NCI-H1105 treated with DMSO at 0.1 percent for 48 hours (cell line): ENCODE data around the gene DENND2D.
A peak's percentile ranks its signal among the peaks of the same experiment; 100 is the strongest.

ENCODE experiments used
- DNase-seq: peaks from one replicate; lab custom pipeline; 2025; lab: John Stamatoyannopoulos, UW

DENND2D gene, protein sequence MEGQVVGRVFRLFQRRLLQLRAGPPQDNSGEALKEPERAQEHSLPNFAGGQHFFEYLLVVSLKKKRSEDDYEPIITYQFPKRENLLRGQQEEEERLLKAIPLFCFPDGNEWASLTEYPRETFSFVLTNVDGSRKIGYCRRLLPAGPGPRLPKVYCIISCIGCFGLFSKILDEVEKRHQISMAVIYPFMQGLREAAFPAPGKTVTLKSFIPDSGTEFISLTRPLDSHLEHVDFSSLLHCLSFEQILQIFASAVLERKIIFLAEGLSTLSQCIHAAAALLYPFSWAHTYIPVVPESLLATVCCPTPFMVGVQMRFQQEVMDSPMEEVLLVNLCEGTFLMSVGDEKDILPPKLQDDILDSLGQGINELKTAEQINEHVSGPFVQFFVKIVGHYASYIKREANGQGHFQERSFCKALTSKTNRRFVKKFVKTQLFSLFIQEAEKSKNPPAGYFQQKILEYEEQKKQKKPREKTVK

DNA sequence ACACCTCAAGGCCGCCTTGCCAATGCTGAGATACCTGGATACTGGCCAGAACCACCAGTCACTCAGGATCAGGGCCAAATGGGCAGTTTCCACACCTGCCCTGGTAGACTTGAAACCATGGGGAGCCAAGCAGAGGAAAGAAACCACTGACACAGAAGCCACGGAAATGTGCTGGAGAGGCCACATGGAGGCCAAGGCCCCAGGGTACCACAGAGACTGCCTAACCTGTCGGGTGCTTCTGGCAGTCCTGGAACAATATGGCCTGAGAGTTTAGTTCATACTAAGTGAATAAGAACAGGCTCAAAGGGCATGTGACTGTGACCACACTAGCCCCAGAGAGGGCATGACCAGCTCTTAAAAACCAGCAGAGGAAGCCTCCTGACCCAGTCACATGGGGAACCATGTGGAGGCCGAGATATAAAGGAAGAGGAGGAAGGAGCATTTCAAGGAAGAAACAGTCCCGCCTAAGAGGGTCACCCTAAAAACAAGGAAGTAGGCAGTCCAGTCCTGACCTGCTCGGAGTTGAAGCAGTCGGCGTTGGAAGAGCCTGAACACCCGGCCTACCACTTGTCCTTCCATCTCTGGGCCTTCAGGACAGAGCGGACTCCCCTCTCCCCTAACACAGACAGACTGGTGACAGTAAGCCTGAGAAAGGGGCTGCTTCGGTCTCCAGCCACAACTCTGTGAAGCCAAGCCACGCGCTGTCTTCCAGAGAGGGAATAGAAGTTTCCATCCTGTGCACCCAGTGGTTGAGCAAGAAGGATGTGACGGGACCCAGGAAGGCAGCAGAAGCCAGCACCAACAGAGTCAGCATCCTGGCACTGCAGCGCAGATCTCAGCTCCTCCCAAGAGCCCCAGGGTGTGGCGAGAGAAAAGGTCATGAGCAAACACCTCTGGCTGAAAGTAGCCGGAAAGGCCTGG lies at the start of gene DENND2D:
TSS of gene DENND2D (minus strand) at position 766 of the 921 bp plus-strand sequence. CDS start at position 579, 187 bp downstream.
- DNase-seq, result no peak

- DNase-seq, result no peak
Measured at GRCh38 chr1:111249960-111250359, 49.5 kb upstream of the DENND2D start.

- no peak for DNase-seq
Measured at GRCh38 chr1:111247125-111247838, 46.8 kb upstream of the DENND2D start.

DNA sequence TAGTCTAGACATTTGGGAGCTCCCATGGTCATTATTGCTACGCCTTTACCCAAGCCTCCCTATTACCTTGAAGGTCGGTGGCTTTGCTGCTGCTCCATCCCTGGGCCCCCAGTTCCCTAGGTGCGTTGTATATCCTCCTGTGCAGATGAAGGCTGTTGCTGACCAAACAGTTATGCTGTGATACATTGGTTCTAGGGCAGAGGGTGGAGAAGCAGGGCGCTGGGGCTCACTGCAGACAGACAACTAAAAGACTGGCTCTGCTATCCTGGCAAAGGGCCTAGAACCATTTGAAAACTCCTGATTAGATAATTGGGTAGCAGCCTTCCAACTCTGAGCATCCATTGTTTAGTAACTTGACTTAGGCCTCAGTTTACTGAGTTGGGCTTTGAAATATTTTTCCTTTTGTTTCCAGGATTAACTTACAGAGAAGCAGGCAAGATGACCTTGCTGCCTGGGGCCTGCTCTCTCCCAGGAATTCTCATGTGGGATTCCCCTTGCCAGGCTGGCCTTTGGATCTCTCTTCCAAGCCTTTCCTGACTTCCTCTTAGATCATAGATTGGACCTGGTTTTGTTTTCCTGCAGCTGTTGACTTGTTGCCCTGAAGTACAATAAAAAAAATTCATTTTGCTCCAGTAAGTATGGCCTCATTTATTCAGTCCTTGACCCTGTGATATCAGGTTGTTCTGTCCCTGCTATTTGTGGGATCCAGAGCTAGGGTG lies 42.5 kb upstream of the DENND2D start:
- DNase-seq, result no peak

DNA sequence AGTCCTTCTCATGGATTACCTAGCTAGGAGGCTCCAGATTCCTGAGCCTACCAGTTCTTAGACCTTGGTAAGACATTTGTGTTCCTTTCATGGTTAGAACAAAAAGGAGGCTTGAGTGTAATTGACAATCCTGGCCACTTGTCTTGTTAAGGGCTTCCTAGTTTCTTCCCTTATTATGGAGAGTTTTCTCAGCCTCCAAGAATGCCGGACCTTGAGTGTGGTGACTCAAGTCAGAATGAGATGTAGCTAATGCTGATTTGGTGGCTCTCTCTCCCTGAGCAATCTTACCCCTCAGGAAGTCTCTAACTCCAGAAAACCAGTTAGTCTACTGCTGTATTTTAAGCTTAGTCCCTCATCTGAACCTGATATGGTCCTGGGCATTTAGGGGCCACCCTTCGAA lies 41.4 kb upstream of the DENND2D start:
- DNase-seq, result no peak

DNA sequence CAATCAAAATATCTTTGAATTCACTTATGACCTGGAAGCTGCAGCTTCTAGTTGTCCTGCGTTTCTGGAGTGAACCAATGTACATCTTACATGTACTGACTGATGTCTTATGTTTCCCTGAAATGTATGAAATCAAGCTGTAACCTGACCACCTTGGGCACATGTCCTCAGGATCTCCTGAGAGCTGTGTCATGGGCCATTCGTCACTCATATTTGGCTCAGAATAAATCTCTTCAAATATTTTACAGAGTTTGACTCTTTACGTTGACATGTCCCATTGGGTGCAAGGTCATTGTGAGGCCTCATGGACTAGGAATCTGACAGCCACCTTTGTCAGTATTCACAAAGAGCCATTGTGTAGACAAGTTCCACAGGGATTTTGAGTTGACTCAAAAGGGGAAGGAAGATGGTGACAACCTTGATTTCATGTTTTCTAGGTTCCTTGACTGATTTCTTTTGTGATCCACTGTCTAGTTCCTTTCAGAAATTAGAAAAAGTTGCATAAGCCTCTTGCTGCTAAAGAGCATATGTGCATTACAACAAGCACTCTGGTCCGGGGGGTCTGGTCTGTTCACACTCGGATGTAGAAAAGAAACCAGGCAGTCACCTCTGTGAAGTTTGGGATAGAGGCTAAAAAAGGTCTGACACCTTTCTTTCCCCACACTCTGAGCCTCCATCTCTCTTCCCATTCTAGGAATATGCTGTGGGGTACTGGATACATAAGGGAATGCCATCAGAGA lies 37.8 kb upstream of the DENND2D start:
- no peak for DNase-seq

GRCh38 chr1:111236806-111237205 lies 36.4 kb upstream of the DENND2D start:
- DNase-seq, result no peak

DNA sequence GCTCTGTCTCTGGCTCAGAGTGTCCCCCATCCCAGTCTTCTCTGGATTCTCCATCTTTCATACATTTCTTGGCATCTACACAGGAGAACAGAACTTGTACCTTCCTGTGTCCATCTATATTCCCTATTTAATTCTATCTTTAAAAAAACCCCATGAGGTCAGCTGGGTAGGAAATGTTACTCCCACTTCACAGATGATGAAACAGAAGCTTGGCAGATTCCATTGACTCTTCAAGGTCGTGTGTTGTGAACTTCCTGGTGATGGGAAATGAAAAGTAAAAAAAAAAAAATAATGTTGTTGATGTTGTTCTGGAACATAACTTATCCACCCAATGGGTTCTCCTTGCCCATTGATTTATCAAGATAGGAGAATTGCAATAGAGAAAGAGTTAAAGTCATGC lies 35.9 kb upstream of the DENND2D start:
- no peak for DNase-seq

GRCh38 chr1:111234866-111235265 lies 34.4 kb upstream of the DENND2D start:
- no peak for DNase-seq

GRCh38 chr1:111234258-111234657 lies 33.8 kb upstream of the DENND2D start:
- DNase-seq, result no peak

GRCh38 chr1:111232134-111232533 lies 31.7 kb upstream of the DENND2D start:
- DNase-seq, result no peak

DNA sequence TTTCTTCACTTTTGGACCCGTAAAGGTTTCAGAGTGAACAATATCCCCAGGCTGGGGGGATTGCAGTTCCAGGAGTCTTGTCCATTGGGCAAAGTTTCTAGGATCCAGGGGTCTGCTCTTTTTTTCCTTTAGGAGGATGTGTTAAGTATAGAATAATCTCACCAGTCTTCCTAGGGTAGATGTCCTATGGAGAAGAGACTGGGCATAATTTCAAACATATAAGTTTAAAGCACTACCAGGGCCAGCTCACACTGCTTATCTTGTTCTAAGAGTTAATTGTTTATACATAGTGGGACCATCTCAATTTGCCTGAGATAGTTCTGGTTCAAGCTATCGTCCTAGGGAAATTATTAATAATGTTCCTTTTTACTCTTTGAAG lies 28.3 kb upstream of the DENND2D start:
- no peak for DNase-seq

DNA sequence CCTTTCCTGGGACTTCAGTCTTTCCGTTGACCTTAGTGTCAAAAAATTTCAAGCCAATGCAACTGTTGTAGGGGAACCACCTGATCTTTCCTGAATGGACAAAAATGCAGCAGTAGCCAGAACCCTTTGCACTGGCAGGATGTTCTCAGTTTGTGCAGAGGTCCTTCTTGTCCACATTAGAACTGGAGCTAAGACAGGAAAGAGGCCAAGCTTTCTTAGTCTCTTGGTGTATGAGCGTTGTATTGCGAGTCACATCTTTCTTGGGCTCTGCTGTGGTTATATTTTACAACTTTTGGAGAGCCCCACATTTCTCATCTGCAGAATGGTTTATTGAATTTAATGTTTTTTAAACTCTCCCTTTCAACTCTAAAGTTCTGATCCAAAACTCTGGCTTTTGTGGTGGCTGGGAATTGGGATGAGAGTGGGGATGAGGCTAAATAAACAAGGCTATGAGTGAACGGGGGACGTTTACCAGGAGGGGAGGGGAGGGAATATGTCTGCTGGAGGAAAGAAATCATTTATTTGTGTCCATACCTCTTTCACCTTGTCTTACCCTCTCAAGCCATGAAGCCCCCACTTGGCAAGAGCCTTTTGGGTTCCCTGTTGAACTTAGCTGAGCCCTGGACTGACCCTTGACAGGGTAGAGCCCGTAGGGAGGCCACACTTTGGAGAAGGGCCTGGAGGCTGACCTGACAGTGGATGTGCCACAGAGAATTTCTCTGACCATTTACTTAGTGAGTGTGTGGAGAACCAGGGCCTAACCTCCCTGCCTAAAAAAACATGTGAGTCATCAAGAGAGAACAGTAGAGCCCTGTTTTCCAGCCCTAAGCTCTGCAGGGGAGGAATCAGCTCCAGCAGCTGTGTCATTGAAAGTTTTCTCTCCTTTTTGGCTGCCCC lies 27.7 kb upstream of the DENND2D start:
- no peak for DNase-seq

- no peak for DNase-seq
Measured at GRCh38 chr1:111227434-111227833, 27.0 kb upstream of the DENND2D start, which contains the start of gene CHI3L2. TSS of gene CHI3L2 (plus strand) at chr1:111227713. CDS start at chr1:111227730, 17 bp downstream.

GRCh38 chr1:111225717-111226400 lies 25.4 kb upstream of the DENND2D start:
- no peak for DNase-seq

GRCh38 chr1:111225091-111225490 lies 24.6 kb upstream of the DENND2D start:
- no peak for DNase-seq

GRCh38 chr1:111223126-111223685 lies 22.8 kb upstream of the DENND2D start:
- DNase-seq, result no peak

- peak; percentile 70 for DNase-seq
Measured at GRCh38 chr1:111222308-111223125, 22.1 kb upstream of the DENND2D start.
